Erythroblast (primary cell): ENCODE measurements around the gene WDR1.

Experiments used
- GATA1 ChIP-seq: IDR thresholded peaks from 2 replicates; pipeline ENCODE4 v1.6.1; 2011; ENCODE audit warnings: low read depth, mild to moderate bottlenecking, control low read depth, low read length, moderate library complexity
- POLR2A ChIP-seq: IDR thresholded peaks from 2 replicates; pipeline ENCODE4 v1.6.1; 2011; ENCODE audit warnings: mild to moderate bottlenecking, low read length

DNA sequence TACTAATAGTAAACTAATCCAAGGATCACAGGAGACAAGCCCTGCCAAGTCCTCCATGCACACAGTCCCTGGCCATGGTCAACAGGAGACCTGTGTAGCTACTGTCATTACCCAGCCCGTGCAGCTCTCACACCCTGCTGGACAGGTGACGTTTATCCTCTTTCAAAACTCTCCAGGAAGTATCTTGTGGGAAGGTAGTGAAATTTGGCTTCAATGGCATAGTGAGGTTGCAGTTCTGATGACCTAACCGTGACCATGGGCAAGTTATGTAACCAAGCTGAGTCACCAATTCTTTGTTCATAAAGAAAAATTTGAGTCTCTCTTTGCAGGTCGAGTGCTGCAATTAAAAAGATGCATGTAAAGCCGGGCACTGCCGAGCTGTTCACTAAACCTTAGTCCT lies 84.0 kb downstream of the WDR1 start:
- TF ChIP-seq POLR2A = no peak
- TF ChIP-seq GATA1 = no peak
